HK-2 (cell line): ENCODE measurements around the gene SGPP1.
"Not testable (repeated sequence)": the region's sequence is repeated elsewhere in the genome, so short reads cannot be mapped to it uniquely, and the experiment has no call there.

Experiments used
- DNase-seq: peaks from one replicate; pipeline ENCODE4 v3.0.0-alpha.2; 2018; ENCODE audit not compliant: unreplicated experiment

Gene SGPP1

GRCh38 chr14:63673886-63674497 is 53.9 kb downstream of the SGPP1 start:
- no peak for DNase-seq

GRCh38 chr14:63673255-63673654 is 54.6 kb downstream of the SGPP1 start:
- no peak for DNase-seq

GRCh38 chr14:63672417-63673180 is 55.3 kb downstream of the SGPP1 start:
- DNase-seq: peak; percentile 35

- no peak for DNase-seq
Measured at GRCh38 chr14:63671987-63672386, 55.9 kb downstream of the SGPP1 start.

GRCh38 chr14:63670692-63671091 is 57.2 kb downstream of the SGPP1 start:
- no peak for DNase-seq

GRCh38 chr14:63666335-63666734 is 61.5 kb downstream of the SGPP1 start:
- DNase-seq: no peak

GRCh38 chr14:63663428-63664341 is 64.2 kb downstream of the SGPP1 start:
- DNase-seq: no peak

- no peak for DNase-seq
Measured at GRCh38 chr14:63662776-63663175, 65.1 kb downstream of the SGPP1 start.

GRCh38 chr14:63661881-63662280 is 66.0 kb downstream of the SGPP1 start:
- not testable (repeated sequence) for DNase-seq

GRCh38 chr14:63659726-63660125 is 68.1 kb downstream of the SGPP1 start:
- no peak for DNase-seq

GRCh38 chr14:63656194-63656593 is 71.7 kb downstream of the SGPP1 start:
- DNase-seq: no peak

GRCh38 chr14:63654936-63655335 is 72.9 kb downstream of the SGPP1 start:
- DNase-seq: no peak

- no peak for DNase-seq
Measured at GRCh38 chr14:63654346-63654745, 73.5 kb downstream of the SGPP1 start.

GRCh38 chr14:63652406-63652805 is 75.5 kb downstream of the SGPP1 start:
- no peak for DNase-seq

- DNase-seq: no peak
Measured at GRCh38 chr14:63650256-63650952, 77.5 kb downstream of the SGPP1 start.

GRCh38 chr14:63647696-63648410 is 80.0 kb downstream of the SGPP1 start:
- no peak for DNase-seq

- DNase-seq: no peak
Measured at GRCh38 chr14:63644741-63645140, 83.1 kb downstream of the SGPP1 start.

- DNase-seq: no peak
Measured at GRCh38 chr14:63642656-63643382, 85.0 kb downstream of the SGPP1 start.

- peak; percentile 76 for DNase-seq
Measured at GRCh38 chr14:63642229-63642611, 85.6 kb downstream of the SGPP1 start.

GRCh38 chr14:63641473-63642228 is 86.2 kb downstream of the SGPP1 start, which contains the start of gene WDR89:
TSS of gene WDR89 (minus strand) at chr14:63641871. CDS start at chr14:63599942, 41,929 bp downstream.
- peak; percentile 98 for DNase-seq
